Umbilical cord (tissue), 2 donors: ENCODE measurements around the gene TRIM40. TPM values are rescaled to one million over a fixed set of nuclear protein-coding genes. Genes with fewer than 3 reads are reported as not detected.
A peak's percentile ranks its signal among the peaks of the same experiment; 100 is the strongest.
"Not testable (repeated sequence)": the region's sequence is repeated elsewhere in the genome, so short reads cannot be mapped to it uniquely, and the experiment has no call there.

ENCODE experiments used
- DNase-seq: peaks from one replicate; pipeline ENCODE4 v3.0.0-alpha.2; 2015; ENCODE audit warnings: low spot score
- total RNA-seq: library from RNA; depleted of rRNA; stranded (reverse); fragments of >200 nt; gene quantifications from one replicate; pipeline ENCODE4 v1.2.3, GENCODE V29; 2014; ENCODE audit warnings: low replicate concordance; ENCODE audit not compliant: insufficient read depth

Gene TRIM40
- total RNA-seq, 1 donor from 2014 or later, result 0.48 TPM

GRCh38 chr6:30113003-30113759 is 22.8 kb upstream of the TRIM40 start, which contains the start of gene TRIM31:
Gene TRIM31 (minus strand): TSS chr6:30113090. CDS start chr6:30112805, 285 bp downstream.
- DNase-seq, result no peak

GRCh38 chr6:30113841-30114240 is 22.1 kb upstream of the TRIM40 start:
- DNase-seq, result no peak

GRCh38 chr6:30116724-30117123 is 19.2 kb upstream of the TRIM40 start:
- no peak for DNase-seq

- DNase-seq, result not testable (repeated sequence)
These were observed 17.2 kb upstream of the TRIM40 start for GRCh38 chr6:30118691-30119090.

- no peak for DNase-seq
These were observed 14.2 kb upstream of the TRIM40 start for GRCh38 chr6:30121446-30122366.

GRCh38 chr6:30122515-30122914 is 13.4 kb upstream of the TRIM40 start:
- no peak for DNase-seq

GRCh38 chr6:30127238-30128093 is 8.5 kb upstream of the TRIM40 start:
- no peak for DNase-seq

GRCh38 chr6:30129265-30130178 is 6.4 kb upstream of the TRIM40 start:
- no peak for DNase-seq

GRCh38 chr6:30130179-30130679 is 5.7 kb upstream of the TRIM40 start:
- DNase-seq, result no peak

- DNase-seq, result peak; percentile 84
These were observed 4.8 kb upstream of the TRIM40 start for GRCh38 chr6:30130887-30131862.

- DNase-seq, result no peak
These were observed 3.9 kb upstream of the TRIM40 start for GRCh38 chr6:30131947-30132497.

- DNase-seq, result no peak
These were observed 793 bp upstream of the TRIM40 start for GRCh38 chr6:30135147-30135546.

GRCh38 chr6:30136570-30137286 is 788 bp downstream of the TRIM40 start:
- DNase-seq, result no peak

- not testable (repeated sequence) for DNase-seq
These were observed 4.3 kb downstream of the TRIM40 start for GRCh38 chr6:30140240-30140639.

GRCh38 chr6:30142665-30143064 is 6.7 kb downstream of the TRIM40 start:
- no peak for DNase-seq

- no peak for DNase-seq
These were observed 7.8 kb downstream of the TRIM40 start for GRCh38 chr6:30143780-30144179.

- DNase-seq, result no peak
These were observed 8.9 kb downstream of the TRIM40 start for GRCh38 chr6:30144811-30145210.

- no peak for DNase-seq
These were observed 9.9 kb downstream of the TRIM40 start for GRCh38 chr6:30145818-30146217.
